Measurements from ENCODE around the gene MYO5C.

- TF ChIP-seq CTCF (conservative IDR thresholded peaks at IDR 0.05) (no peak), ZFX (IDR thresholded peaks at IDR 0.05) (no peak)
Observed at GRCh38 chr15:52283281-52283680, 12.3 kb downstream of the MYO5C start.
